Measurements from ENCODE around the gene PRAMEF12.
"Not testable (repeated sequence)": the region's sequence is repeated elsewhere in the genome, so short reads cannot be mapped to it uniquely, and the experiment has no call there.

DNA sequence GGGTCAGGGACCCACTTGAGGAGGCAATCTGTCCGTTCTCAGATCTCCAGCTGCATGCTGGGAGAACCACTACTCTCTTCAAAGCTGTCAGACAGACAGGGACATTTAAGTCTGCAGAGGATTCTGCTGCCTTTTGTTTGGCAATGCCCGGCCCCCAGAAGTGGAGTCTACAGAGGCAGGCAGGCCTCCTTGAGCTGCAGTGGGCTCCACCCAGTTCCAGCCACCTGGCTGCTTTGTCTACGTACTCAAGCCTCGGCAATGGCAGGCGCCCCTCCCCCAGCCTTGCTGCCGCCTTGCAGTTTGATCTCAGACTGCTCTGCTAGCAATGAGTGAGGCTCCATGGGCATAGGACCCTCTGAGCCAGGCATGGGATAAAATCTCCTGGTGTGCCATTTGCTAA is 45.5 kb downstream of the PRAMEF12 start:
- TF ChIP-seq, protein P1, sequence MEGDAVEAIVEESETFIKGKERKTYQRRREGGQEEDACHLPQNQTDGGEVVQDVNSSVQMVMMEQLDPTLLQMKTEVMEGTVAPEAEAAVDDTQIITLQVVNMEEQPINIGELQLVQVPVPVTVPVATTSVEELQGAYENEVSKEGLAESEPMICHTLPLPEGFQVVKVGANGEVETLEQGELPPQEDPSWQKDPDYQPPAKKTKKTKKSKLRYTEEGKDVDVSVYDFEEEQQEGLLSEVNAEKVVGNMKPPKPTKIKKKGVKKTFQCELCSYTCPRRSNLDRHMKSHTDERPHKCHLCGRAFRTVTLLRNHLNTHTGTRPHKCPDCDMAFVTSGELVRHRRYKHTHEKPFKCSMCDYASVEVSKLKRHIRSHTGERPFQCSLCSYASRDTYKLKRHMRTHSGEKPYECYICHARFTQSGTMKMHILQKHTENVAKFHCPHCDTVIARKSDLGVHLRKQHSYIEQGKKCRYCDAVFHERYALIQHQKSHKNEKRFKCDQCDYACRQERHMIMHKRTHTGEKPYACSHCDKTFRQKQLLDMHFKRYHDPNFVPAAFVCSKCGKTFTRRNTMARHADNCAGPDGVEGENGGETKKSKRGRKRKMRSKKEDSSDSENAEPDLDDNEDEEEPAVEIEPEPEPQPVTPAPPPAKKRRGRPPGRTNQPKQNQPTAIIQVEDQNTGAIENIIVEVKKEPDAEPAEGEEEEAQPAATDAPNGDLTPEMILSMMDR (IDR thresholded peaks at IDR 0.05), result not testable (repeated sequence)
- not testable (repeated sequence) for TF ChIP-seq POLR2AphosphoS5 (IDR thresholded peaks at IDR 0.05)

Data from transverse colon (tissue), 4 donors.